GM19468 (cell line): ENCODE results near the gene RNF217.
"Not testable (repeated sequence)": the region's sequence is repeated elsewhere in the genome, so short reads cannot be mapped to it uniquely, and the experiment has no call there.

ENCODE experiments used
- ATAC-seq: cut with Tn5 transposase; IDR thresholded peaks from one replicate; pipeline ENCODE4 v1.9.1; 2021; ENCODE audit warnings: mild to moderate bottlenecking, moderate library complexity, moderate number of reproducible peaks; ENCODE audit not compliant: unreplicated experiment; ENCODE audit errors: extremely low read depth

The RNF217 gene

GRCh38 chr6:124962639-124963415 is 590 bp downstream of the RNF217 start:
- ATAC-seq = peak; percentile 16

DNA sequence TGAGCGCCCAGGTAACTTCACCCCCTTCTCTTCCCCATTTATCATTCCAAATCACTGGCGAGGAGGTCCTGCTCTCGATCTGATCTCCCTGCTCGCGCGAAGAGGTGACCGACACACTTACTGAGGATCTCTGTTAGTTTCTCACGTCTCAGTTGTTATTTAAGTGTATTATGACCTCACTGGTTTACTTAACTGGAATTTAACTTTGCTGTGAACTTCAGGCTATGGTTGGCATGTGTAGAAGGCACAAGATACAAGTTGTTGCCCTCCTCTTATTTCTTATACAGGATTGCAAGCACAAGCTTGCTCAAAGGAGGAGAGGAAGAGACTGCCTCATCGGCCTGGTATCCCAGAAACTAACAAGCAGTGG is 1.2 kb downstream of the RNF217 start:
- no peak for ATAC-seq

- no peak for ATAC-seq
Measured at GRCh38 chr6:124963831-124964763, 1.9 kb downstream of the RNF217 start.

- ATAC-seq = no peak
Measured at GRCh38 chr6:124964764-124965105, 2.5 kb downstream of the RNF217 start.

DNA sequence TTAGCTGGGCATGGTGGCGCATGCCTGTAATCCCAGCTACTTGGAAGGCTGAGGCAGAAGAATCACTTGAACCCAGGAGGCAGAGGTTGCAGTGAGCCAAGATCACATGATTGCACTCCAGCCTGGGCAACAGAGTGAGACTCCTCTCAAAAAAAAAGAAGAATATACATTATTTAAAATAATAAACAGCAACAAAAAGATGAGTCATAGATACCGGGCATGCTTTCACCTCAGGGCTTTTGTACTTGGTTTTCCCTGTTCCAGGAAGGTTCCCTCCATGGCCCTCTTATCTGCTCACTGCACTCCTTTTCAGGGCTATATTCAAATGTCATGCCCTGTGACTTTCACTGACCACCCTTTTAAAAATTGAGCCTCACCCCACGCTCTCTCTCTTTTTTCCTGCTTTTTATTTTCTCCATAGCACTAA is 3.2 kb downstream of the RNF217 start:
- not testable (repeated sequence) for ATAC-seq

DNA sequence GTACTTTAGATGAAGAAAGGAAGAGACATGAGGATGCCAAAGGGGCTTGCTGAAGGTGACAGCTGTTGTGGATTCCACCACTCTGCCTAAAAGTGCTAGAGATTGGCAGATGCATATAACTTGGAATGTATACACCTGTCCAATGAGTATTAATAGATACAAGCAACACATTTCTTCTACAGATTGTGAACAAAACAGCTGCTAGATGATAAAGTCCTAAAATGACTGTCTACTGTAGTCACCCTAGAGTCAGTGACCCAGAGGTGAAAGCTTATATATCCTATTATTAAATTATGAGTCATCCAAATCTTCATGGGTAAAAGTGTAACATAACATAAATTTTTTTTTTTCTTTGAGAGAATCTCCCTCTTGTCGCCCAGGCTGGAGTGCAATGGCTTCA is 5.2 kb downstream of the RNF217 start:
- ATAC-seq = no peak

- ATAC-seq = no peak
Measured at GRCh38 chr6:124968401-124968800, 6.2 kb downstream of the RNF217 start.

- ATAC-seq = no peak
Measured at GRCh38 chr6:124970243-124970642, 8.0 kb downstream of the RNF217 start.

GRCh38 chr6:124970763-124971162 is 8.5 kb downstream of the RNF217 start:
- no peak for ATAC-seq

- ATAC-seq = no peak
Measured at GRCh38 chr6:124973780-124974179, 11.5 kb downstream of the RNF217 start.

- ATAC-seq = no peak
Measured at GRCh38 chr6:124974771-124975377, 12.6 kb downstream of the RNF217 start.

- ATAC-seq = no peak
Measured at GRCh38 chr6:124977067-124977908, 15.1 kb downstream of the RNF217 start.

- ATAC-seq = no peak
Measured at GRCh38 chr6:124978451-124979293, 16.4 kb downstream of the RNF217 start.

GRCh38 chr6:124979294-124979678 is 17.0 kb downstream of the RNF217 start:
- ATAC-seq = no peak

DNA sequence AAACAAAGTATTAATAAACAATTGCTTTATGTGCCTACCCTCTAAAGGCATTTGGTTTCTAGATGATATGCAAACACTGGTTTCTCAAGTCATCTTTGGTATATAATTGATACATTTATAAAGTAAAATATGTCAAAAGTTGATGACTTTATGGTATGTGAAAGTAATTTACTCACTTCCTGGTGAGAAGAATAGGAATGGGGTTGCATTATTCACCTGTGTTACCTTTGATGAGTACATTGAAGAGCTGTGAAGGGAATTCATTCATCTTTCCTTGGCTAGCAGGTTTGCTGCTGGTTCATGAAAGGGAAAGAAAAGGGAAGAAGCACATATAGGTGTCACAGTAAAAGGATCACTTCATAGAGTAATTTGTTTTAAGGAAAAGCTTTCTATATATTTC is 20.4 kb downstream of the RNF217 start:
- ATAC-seq = no peak

DNA sequence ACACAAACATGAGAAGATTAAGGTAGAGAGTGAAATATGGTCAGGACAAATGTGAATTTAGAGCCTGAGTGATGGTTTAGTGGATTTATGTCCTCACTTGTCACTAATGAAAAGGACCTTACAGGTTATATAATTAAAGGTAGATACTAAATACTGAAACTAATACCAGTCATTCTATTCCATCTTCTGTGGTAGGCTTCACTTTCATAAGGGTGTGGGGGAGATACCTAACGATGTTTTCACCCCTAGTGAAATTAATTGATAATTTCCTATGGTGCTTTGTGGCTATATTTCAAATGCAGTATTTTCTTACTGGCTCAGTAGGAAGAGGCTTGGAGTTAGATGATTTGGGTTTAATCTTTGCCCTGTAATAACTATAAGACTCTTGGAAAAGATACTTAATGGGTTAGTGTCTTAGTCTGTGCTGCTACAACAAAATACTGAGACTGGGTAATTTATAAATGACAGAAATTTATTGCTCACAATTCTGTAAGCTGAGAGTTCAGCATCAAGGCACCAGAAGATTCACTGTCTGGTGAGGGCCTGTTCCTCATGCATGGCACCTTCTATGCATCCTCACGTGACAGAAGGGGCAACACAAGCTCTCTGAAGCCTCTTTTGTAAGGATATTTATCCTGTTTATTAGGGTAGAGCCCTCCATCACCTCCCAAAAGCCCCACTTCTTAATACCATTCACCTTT is 21.3 kb downstream of the RNF217 start:
- ATAC-seq = peak; percentile 66

- ATAC-seq = no peak
Measured at GRCh38 chr6:124984668-124985338, 22.6 kb downstream of the RNF217 start.

DNA sequence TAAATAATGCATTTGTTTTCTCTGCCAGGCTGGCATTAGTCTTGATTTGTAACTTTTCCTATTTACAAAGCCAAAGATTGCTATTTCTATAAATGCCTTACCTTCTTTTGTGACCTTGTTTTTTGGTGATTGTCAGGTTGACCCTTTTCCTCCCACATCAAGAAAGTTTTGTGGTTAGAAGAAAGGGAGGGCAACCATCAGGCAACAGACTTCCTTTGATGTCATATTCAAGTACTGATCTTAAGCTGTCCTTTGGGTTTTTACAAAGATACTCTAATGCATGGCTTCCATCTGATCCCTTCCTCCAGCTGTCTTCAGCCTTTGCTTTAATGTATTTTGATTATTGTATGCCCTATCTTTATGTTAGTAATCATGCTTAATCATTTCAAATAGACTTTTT is 23.9 kb downstream of the RNF217 start:
- ATAC-seq = no peak
